Measurements from ENCODE around the gene MGAM2. TPM values are rescaled to one million over a fixed set of nuclear protein-coding genes. Genes with fewer than 3 reads are reported as not detected.

MGAM2 gene
- total and polyA plus RNA-seq, 10 of the 15 experiments (the other 5 are each of a cell fraction or from before 2014, with no cell fraction given): 0.01 to 0.16 (median 0.03) TPM; not detected in 6

GRCh38 chr7:142185069-142185468 is 73.6 kb downstream of the MGAM2 start:
- FAIRE-seq (no peak), ATAC-seq (no peak), DNase-seq (ENCODE audit: low read depth, low spot score) (no peak)
- ChIA-PET RAD21 (ENCODE audit: unreplicated experiment) (no interaction called here), POLR2A (no interaction called here), SMC1A (ENCODE audit: uncharacterized antibody, unreplicated experiment) (interaction anchor here (2.5 kb wide), 1 partner anchor 209 kb away, joined by 11 read pairs; no protein-coding TSS in a partner anchor), CTCF (interaction anchor here (0.7 to 2.4 kb wide), 2 partner anchors 32 to 209 kb away, joined by 3 to 11 read pairs; no protein-coding TSS in a partner anchor)
- Histone ChIP-seq H3K9ac (ENCODE audit: control insufficient read depth, insufficient read depth, low read length) (no peak overlapping the region), H4K20me1 (ENCODE audit: control insufficient read depth, insufficient read depth) (no peaks in the 10 kb centered on the region), H3K27ac (ENCODE audit: control insufficient read depth, insufficient read depth) (no peak overlapping the region), H3K4me1 (ENCODE audit: control insufficient read depth, insufficient read depth, low read length) (no peaks in the 10 kb centered on the region), H3K27me3 (replicated peaks in 1 of 2; ENCODE audit: control insufficient read depth in 2 of 2, insufficient read depth in 2 of 2, low read length in 1 of 2) (no peaks in the 10 kb centered on the region), H3K4me3 (no peak overlapping the region), H3K36me3 (ENCODE audit: control insufficient read depth in 2 of 2, insufficient read depth in 2 of 2, low read length in 1 of 2) (no peaks in the 10 kb centered on the region), H3K4me2 (ENCODE audit: control insufficient read depth, insufficient read depth) (no peak overlapping the region), H2AFZ (ENCODE audit: control insufficient read depth, low read depth, low read length) (no peak overlapping the region), H3K9me3 (replicated peaks; ENCODE audit: control insufficient read depth, insufficient read depth, low read length) (no peaks in the 10 kb centered on the region), H3K79me2 (ENCODE audit: control insufficient read depth, insufficient read depth, low read length) (no peaks in the 10 kb centered on the region)
- WGBS (ENCODE audit: insufficient coverage, insufficient replicate concordance, low lambda C conversion rate, missing lambda C conversion rate): 19% methylated on average over 3 of the region's 3 CpGs
- no TSS peak for BruUV-seq (replicated peaks)
- in situ Hi-C loops (cut with MboI): no loop called here
- intact Hi-C loops (cut with micrococcal nuclease; ENCODE audit: unreplicated experiment): no loop called here
- TF ChIP-seq MYB (IDR thresholded peaks at IDR 0.05; ENCODE audit: borderline replicate concordance, low read depth, low read length) (no peak), MXI1 (IDR thresholded peaks at IDR 0.05; ENCODE audit: low read depth, low read length) (no peak), ZBTB40 (IDR thresholded peaks at IDR 0.05; ENCODE audit: borderline replicate concordance) (no peak), ZBTB11 (CRISPR knock-in tag; IDR thresholded peaks at IDR 0.05) (no peak)
